Activated naive CD4-positive, alpha-beta T cell treated with anti-CD3 and anti-CD28 coated beads, Interleukin-2, amount 50 U/mL, for 24 hours (primary cell): Measurements from ENCODE around the gene DENND1C.
A peak's percentile ranks its signal among the peaks of the same experiment; 100 is the strongest.

ENCODE experiments used
- H3K27ac Mint-ChIP-seq: one replicate; pipeline ENCODE4 v1.8.0; 2021; ENCODE audit warnings: mild to moderate bottlenecking, mixed read lengths
- H3K27me3 Mint-ChIP-seq: one replicate; pipeline ENCODE4 v1.8.0; 2021; ENCODE audit warnings: mixed read lengths
- H3K36me3 Mint-ChIP-seq: one replicate; pipeline ENCODE4 v1.8.0; 2021; ENCODE audit warnings: mixed read lengths
- H3K4me1 Mint-ChIP-seq: one replicate; pipeline ENCODE4 v1.8.0; 2021; ENCODE audit warnings: mixed read lengths
- H3K4me3 Mint-ChIP-seq: one replicate; pipeline ENCODE4 v1.8.0; 2021; ENCODE audit warnings: mild to moderate bottlenecking, mixed read lengths
- H3K9me3 Mint-ChIP-seq: one replicate; pipeline ENCODE4 v1.8.0; 2021; ENCODE audit warnings: mixed read lengths

The DENND1C gene

GRCh38 chr19:6472713-6473112 lies 8.9 kb downstream of the DENND1C start:
- no peaks in the 10 kb centered on the region for H3K4me1 Mint-ChIP-seq
- H3K27me3 Mint-ChIP-seq, result no peaks in the 10 kb centered on the region
- H3K36me3 Mint-ChIP-seq, result peaks cover 6% of the 10 kb centered on the region
- H3K27ac Mint-ChIP-seq, result peak overlapping the region; percentile 65
- no peaks in the 10 kb centered on the region for H3K9me3 Mint-ChIP-seq
- H3K4me3 Mint-ChIP-seq, result no peak overlapping the region

- H3K27ac Mint-ChIP-seq, result no peak overlapping the region
- H3K36me3 Mint-ChIP-seq, result peaks cover 8% of the 10 kb centered on the region
- H3K4me3 Mint-ChIP-seq, result no peak overlapping the region
- H3K27me3 Mint-ChIP-seq, result no peaks in the 10 kb centered on the region
- no peaks in the 10 kb centered on the region for H3K9me3 Mint-ChIP-seq
- no peaks in the 10 kb centered on the region for H3K4me1 Mint-ChIP-seq
These were observed 10.5 kb downstream of the DENND1C start for GRCh38 chr19:6471076-6471475.

- H3K36me3 Mint-ChIP-seq, result peaks cover 8% of the 10 kb centered on the region
- H3K27ac Mint-ChIP-seq, result no peak overlapping the region
- no peak overlapping the region for H3K4me3 Mint-ChIP-seq
- H3K9me3 Mint-ChIP-seq, result no peaks in the 10 kb centered on the region
- H3K4me1 Mint-ChIP-seq, result peaks cover 1% of the 10 kb centered on the region
- no peaks in the 10 kb centered on the region for H3K27me3 Mint-ChIP-seq
These were observed 11.4 kb downstream of the DENND1C start for GRCh38 chr19:6470173-6470572.

- Mint-ChIP-seq H3K27ac (no peak overlapping the region), H3K27me3 (no peaks in the 10 kb centered on the region), H3K4me3 (no peak overlapping the region), H3K4me1 (peaks cover 7% of the 10 kb centered on the region), H3K36me3 (peaks cover 8% of the 10 kb centered on the region), H3K9me3 (no peaks in the 10 kb centered on the region)
These were observed 14.2 kb downstream of the DENND1C start for GRCh38 chr19:6467384-6467783.

GRCh38 chr19:6466526-6467248 lies 14.9 kb downstream of the DENND1C start:
- peaks cover 7% of the 10 kb centered on the region for H3K4me1 Mint-ChIP-seq
- H3K27ac Mint-ChIP-seq, result no peak overlapping the region
- no peak overlapping the region for H3K4me3 Mint-ChIP-seq
- no peaks in the 10 kb centered on the region for H3K9me3 Mint-ChIP-seq
- H3K27me3 Mint-ChIP-seq, result no peaks in the 10 kb centered on the region
- H3K36me3 Mint-ChIP-seq, result peaks cover 8% of the 10 kb centered on the region

- Mint-ChIP-seq H3K4me3 (no peak overlapping the region), H3K36me3 (peaks cover 8% of the 10 kb centered on the region), H3K27ac (peak overlapping the region; percentile 87), H3K27me3 (no peaks in the 10 kb centered on the region), H3K4me1 (peaks cover 7% of the 10 kb centered on the region), H3K9me3 (no peaks in the 10 kb centered on the region)
These were observed 15.9 kb downstream of the DENND1C start for GRCh38 chr19:6465663-6466062.

GRCh38 chr19:6465006-6465405 lies 16.6 kb downstream of the DENND1C start:
- peak overlapping the region; percentile 69 for H3K4me3 Mint-ChIP-seq
- H3K4me1 Mint-ChIP-seq, result peaks cover 13% of the 10 kb centered on the region
- H3K36me3 Mint-ChIP-seq, result peaks cover 8% of the 10 kb centered on the region
- H3K9me3 Mint-ChIP-seq, result no peaks in the 10 kb centered on the region
- no peaks in the 10 kb centered on the region for H3K27me3 Mint-ChIP-seq
- peak overlapping the region; percentile 87 for H3K27ac Mint-ChIP-seq

GRCh38 chr19:6464070-6464873 lies 17.3 kb downstream of the DENND1C start, which contains the start of gene CRB3:
TSS of gene CRB3 (plus strand) at chr19:6464271. CDS start at chr19:6464702, 431 bp downstream.
- H3K27ac Mint-ChIP-seq, result peak within 1 kb of the TSS; percentile 87
- H3K9me3 Mint-ChIP-seq, result no peaks in the 10 kb centered on the region
- no peaks in the 10 kb centered on the region for H3K27me3 Mint-ChIP-seq
- H3K4me1 Mint-ChIP-seq, result peaks cover 15% of the 10 kb centered on the region
- peaks cover 4% of the 10 kb centered on the region for H3K36me3 Mint-ChIP-seq
- H3K4me3 Mint-ChIP-seq, result peak within 1 kb of the TSS; percentile 69

GRCh38 chr19:6460099-6460884 lies 21.3 kb downstream of the DENND1C start:
- peak overlapping the region; percentile 97 for H3K4me3 Mint-ChIP-seq
- H3K36me3 Mint-ChIP-seq, result peaks cover 5% of the 10 kb centered on the region
- peaks cover 27% of the 10 kb centered on the region for H3K4me1 Mint-ChIP-seq
- no peaks in the 10 kb centered on the region for H3K27me3 Mint-ChIP-seq
- peak overlapping the region; percentile 92 for H3K27ac Mint-ChIP-seq
- H3K9me3 Mint-ChIP-seq, result no peaks in the 10 kb centered on the region

GRCh38 chr19:6459262-6460098 lies 22.1 kb downstream of the DENND1C start, which contains the start of gene SLC25A23:
TSS of gene SLC25A23 (minus strand) at chr19:6459792. CDS start at chr19:6459628, 164 bp downstream.
- peaks cover 20% of the 10 kb centered on the region for H3K4me1 Mint-ChIP-seq
- peak within 1 kb of the TSS; percentile 92 for H3K27ac Mint-ChIP-seq
- peak within 1 kb of the TSS; percentile 97 for H3K4me3 Mint-ChIP-seq
- no peaks in the 10 kb centered on the region for H3K27me3 Mint-ChIP-seq
- H3K9me3 Mint-ChIP-seq, result no peaks in the 10 kb centered on the region
- H3K36me3 Mint-ChIP-seq, result peaks cover 14% of the 10 kb centered on the region

- no peaks in the 10 kb centered on the region for H3K27me3 Mint-ChIP-seq
- no peaks in the 10 kb centered on the region for H3K9me3 Mint-ChIP-seq
- peaks cover 18% of the 10 kb centered on the region for H3K36me3 Mint-ChIP-seq
- peak overlapping the region; percentile 88 for H3K27ac Mint-ChIP-seq
- peaks cover 20% of the 10 kb centered on the region for H3K4me1 Mint-ChIP-seq
- peak overlapping the region; percentile 91 for H3K4me3 Mint-ChIP-seq
These were observed 22.8 kb downstream of the DENND1C start for GRCh38 chr19:6458695-6459261.

- Mint-ChIP-seq H3K27me3 (no peaks in the 10 kb centered on the region), H3K4me1 (peaks cover 20% of the 10 kb centered on the region), H3K27ac (peak overlapping the region; percentile 88), H3K36me3 (peaks cover 19% of the 10 kb centered on the region), H3K4me3 (peak overlapping the region; percentile 91), H3K9me3 (no peaks in the 10 kb centered on the region)
These were observed 23.5 kb downstream of the DENND1C start for GRCh38 chr19:6457958-6458694.

- H3K4me3 Mint-ChIP-seq, result no peak overlapping the region
These were observed 25.7 kb downstream of the DENND1C start for GRCh38 chr19:6455924-6456323.

More at GRCh38 chr19:6455924-6456323, 25.7 kb downstream of the DENND1C start:
- Mint-ChIP-seq H3K4me1 (peaks cover 20% of the 10 kb centered on the region), H3K9me3 (no peaks in the 10 kb centered on the region), H3K27me3 (no peaks in the 10 kb centered on the region), H3K36me3 (peaks cover 23% of the 10 kb centered on the region), H3K27ac (no peak overlapping the region)
